Endothelial cell of hepatic sinusoid (primary cell): ENCODE results near the gene N4BP2L1.

Experiments used
- in situ Hi-C: cut with HindIII; loops from 2 replicates; pipeline ENCODE4 v1.10.0; 2017; ENCODE audit warnings: low sequenced_read_pairs

N4BP2L1 gene

GRCh38 chr13:32427852-32428580 is at the start of gene N4BP2L1:
N4BP2L1 (minus strand) TSS chr13:32428130; CDS start chr13:32428082, 48 bp downstream.
- in situ Hi-C loops = no loop called here

- in situ Hi-C loops = no loop called here
Measured at GRCh38 chr13:32476892-32477291, 49.0 kb upstream of the N4BP2L1 start.

GRCh38 chr13:32476021-32476731 is 48.2 kb upstream of the N4BP2L1 start:
- in situ Hi-C loops = no loop called here

- in situ Hi-C loops = no loop called here
Measured at GRCh38 chr13:32474999-32475792, 47.3 kb upstream of the N4BP2L1 start.

- in situ Hi-C loops = no loop called here
Measured at GRCh38 chr13:32473650-32474049, 45.7 kb upstream of the N4BP2L1 start.

- in situ Hi-C loops = no loop called here
Measured at GRCh38 chr13:32472194-32472621, 44.3 kb upstream of the N4BP2L1 start.

- in situ Hi-C loops = no loop called here
Measured at GRCh38 chr13:32471187-32471922, 43.4 kb upstream of the N4BP2L1 start.

GRCh38 chr13:32468502-32469142 is 40.7 kb upstream of the N4BP2L1 start:
- in situ Hi-C loops = no loop called here

GRCh38 chr13:32456591-32456990 is 28.7 kb upstream of the N4BP2L1 start:
- in situ Hi-C loops = no loop called here

- in situ Hi-C loops = no loop called here
Measured at GRCh38 chr13:32455594-32455903, 27.6 kb upstream of the N4BP2L1 start.

- in situ Hi-C loops = no loop called here
Measured at GRCh38 chr13:32454886-32455593, 27.1 kb upstream of the N4BP2L1 start.

GRCh38 chr13:32453981-32454380 is 26.1 kb upstream of the N4BP2L1 start:
- in situ Hi-C loops = no loop called here

- in situ Hi-C loops = no loop called here
Measured at GRCh38 chr13:32448972-32449371, 21.0 kb upstream of the N4BP2L1 start.

- in situ Hi-C loops = no loop called here
Measured at GRCh38 chr13:32447894-32448623, 20.1 kb upstream of the N4BP2L1 start.

GRCh38 chr13:32446773-32447465 is 19.0 kb upstream of the N4BP2L1 start:
- in situ Hi-C loops = no loop called here

GRCh38 chr13:32446220-32446619 is 18.3 kb upstream of the N4BP2L1 start:
- in situ Hi-C loops = no loop called here

GRCh38 chr13:32445461-32445860 is 17.5 kb upstream of the N4BP2L1 start:
- in situ Hi-C loops = no loop called here

- in situ Hi-C loops = no loop called here
Measured at GRCh38 chr13:32443111-32443510, 15.2 kb upstream of the N4BP2L1 start.

- in situ Hi-C loops = no loop called here
Measured at GRCh38 chr13:32438871-32439270, 10.9 kb upstream of the N4BP2L1 start.
